ENCODE results near the gene GRPR.

Gene GRPR

DNA sequence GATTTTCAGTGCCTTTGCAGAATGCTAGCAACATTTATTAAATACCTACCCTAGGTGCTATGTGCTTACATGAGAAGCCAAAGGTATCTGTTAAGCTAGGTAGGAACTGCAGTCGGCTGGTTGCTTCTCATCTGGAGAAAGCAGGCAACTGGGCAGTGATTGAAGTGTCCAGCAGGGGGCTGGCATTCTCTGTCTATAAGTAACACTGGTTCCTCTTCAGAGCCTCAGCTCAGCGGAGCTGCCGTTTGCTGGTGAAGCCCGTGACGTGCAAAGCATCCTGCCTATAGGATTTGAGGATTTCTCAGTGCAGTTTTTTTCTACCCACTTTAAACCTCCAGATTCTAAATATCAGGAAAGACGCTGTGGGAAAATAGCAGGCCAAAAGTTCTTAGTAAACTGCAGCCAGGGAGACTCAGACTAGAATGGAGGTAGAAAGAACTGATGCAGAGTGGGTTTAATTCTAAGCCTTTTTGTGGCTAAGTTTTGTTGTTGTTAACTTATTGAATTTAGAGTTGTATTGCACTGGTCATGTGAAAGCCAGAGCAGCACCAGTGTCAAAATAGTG lies at the start of gene GRPR:
TSS of gene GRPR (plus strand) at position 344 of the 565 bp plus-strand sequence. CDS start 389 bp downstream, outside the sequence.
- peak; percentile 61 for FAIRE-seq

DNA sequence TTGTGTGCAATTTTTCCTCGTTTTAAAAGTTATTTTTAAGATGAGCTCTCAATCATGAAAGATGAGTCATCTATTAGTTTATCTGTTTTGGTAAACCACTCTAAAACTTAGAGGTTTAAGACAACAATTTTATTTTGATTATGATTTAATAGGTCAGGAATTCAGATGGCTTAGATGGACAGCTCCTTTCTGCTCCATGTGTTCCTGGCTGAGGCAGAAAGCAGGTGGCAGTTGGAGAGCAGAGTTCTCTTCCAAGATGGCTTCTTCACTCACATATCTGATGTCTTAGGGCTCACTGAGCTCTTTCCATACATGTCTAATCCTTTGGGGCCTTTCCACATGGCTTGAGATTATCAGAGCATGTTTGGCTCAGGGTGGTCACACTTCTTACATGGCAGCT lies 48.3 kb upstream of the GRPR start:
- FAIRE-seq, result no peak

DNA sequence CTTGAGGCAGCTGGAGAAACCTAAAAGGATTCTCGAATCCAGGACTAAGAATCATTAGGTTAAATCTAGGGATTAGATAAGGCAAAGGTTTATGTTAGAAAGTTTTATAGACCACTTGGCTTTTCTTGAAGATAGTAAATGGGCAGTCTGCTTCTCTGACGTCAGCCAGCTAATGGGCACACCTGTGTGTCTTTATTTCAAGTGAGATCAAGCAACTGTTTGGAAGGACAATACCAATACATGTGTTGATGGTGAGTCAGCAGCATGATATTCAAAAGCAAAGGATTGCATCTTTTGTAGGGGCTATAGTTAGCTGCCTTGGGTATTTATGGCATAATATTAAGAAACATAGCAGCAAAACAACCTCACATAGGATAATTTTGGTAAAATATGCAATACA lies 46.5 kb upstream of the GRPR start:
- FAIRE-seq, result peak; percentile 53

DNA sequence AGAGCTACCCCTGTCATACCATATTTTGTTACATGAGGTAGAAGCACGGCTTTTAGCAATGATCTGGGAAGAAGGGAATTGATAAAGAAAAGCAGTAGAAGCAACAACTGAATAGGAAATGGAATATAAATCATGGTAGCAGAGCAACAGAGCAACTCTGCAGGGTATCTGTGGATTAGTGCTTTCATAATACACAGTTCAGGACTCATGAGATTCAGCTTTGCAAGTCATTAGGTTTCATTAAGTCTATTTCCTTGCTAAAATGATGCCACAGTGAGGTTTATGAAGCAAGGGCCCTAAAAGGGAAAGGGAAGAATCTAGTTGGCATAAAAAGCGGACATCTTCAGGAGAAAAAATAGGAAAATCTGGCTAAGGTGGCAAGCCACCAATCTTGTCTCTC lies 45.6 kb upstream of the GRPR start:
- no peak for FAIRE-seq

DNA sequence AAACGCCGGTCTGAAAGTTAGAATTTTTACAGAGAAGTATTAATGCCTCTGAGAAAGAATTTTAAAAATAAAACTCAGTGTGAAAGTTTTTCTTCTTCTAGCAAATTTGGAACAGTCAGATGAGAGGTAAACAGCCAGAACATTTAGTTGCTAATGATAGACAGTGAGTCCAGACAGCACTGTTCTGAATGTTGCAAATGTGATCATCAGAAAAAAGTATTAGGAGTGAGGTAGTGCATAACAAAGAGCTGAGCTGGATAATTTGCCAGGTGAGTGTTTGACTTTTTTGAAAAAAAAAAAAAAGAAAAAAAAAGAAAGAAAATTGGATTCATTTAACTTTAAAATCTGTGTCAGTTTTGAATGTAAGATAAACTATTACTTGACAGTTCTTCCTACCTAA lies 42.0 kb upstream of the GRPR start:
- no peak for FAIRE-seq

DNA sequence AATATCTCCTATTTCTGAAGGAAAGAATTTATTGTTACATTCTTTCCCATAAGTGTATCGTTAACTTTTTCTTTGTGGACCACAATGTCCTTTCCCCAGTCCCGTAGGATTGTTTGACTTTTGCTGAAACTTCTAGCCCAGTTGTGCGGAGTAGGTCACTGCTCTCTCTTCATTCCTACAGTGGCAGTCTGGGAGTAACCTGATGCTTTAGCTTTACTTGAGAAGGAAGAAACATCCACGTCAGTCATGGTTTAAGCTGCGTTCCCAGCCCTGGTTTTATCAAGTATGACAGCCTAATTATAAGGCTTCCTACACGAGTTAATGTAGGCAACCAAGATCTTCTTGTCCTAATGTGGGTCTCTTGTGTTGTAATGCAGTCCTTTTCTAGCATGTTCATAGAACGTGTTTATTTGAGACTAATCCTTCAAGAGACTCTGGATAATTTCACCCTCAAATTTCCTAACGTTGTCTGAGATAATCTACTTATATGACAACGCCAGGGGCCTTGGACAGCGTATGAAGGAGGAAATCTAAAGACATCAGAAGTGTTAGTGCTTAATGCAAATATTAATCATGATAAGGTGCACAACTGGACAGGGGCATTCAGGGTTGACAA lies 40.8 kb upstream of the GRPR start:
- FAIRE-seq, result no peak

DNA sequence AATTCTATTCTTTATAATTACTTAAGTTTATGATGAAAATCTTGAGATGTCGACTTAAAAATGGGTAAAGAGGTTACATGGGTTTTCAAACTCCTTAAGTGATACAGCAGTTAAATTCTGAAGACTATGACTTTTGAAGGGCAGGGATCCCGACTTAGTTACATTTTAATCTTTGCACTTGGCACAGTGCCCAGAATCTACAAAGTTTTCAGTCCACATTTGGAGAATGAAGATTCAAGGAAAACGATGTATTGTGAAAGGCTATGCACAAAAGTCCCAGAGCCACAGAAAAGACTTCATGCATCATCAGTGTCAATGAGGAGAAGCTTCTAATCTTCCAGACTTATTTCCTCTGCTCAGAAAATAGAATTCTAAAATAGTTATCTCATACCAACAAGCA lies 36.3 kb upstream of the GRPR start:
- peak; percentile 84 for FAIRE-seq

DNA sequence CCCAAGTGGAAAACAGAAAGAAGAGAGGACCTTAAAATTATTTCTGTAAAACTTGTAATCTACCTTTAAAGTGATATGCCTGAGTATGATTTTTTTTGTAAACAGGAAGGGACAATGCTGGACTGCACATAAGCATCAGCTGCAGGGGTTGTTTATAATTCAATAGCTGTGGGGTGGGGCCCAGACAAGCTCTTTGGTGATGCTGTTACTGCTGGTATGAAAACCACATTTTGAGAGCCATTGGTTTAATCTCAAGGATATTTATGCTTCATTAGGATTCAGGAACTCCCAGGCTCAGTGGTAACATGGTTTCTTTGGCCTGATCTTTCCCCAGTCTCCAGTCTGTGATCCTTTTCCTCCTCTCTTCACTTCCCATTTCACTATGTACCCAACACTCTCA lies 34.3 kb upstream of the GRPR start:
- FAIRE-seq, result no peak

DNA sequence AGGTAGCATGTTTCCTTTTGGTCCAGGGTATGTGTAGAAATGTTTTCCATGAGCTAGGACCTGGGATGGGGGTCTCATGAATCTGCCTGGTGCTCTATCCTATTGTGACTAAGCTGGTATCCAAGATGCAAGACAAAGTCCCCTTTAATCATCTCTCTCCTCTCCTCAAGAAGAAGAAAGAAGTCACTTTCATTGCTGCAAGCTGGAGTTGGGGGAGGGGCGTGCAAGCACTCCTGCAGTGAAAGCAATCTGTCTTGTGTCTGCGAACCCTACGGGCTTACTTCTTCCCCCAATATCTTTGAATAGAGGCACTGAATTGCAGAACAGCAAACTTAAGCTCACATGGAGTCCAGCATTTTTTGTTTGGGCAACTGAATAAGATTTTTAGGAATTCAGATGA lies 27.2 kb upstream of the GRPR start:
- FAIRE-seq, result no peak

DNA sequence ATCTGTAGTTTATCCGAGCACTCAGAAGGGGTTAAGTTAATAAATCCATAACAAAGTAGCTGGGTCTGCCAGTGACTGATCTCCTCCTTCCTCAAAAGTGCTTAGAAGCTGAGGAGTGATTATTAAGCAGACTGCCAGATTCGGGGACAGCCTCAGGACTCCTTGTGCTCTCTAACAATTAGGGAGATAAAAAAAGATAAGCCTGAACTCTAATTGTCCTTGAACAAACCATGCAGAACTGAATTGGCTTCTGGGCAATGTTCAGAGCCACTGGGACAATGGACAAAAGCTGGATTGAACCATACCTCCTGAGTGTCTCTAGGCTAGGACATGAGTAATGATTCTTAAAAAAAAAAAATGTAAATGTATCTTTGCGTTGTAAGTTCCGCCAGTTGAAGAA lies 22.7 kb upstream of the GRPR start:
- no peak for FAIRE-seq

DNA sequence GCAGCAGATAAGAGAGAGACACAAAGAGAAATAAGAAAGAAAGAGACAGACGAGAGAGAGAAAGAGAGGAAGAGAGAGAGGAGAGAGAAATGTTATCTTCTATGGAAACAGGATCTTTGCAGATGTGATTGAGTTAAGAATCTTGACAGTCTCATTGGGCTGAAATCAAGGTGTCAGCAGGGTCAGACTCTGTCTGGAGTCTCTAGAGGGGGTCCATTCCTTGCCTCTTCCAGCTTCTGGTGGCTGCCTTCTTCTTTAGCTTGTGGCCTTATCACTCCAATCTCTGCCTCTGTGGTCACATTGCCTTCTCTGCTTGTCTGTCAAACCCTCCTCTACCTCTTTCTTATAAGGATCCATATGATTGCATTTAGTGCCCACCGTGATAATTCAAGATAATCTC lies 21.8 kb upstream of the GRPR start:
- no peak for FAIRE-seq

DNA sequence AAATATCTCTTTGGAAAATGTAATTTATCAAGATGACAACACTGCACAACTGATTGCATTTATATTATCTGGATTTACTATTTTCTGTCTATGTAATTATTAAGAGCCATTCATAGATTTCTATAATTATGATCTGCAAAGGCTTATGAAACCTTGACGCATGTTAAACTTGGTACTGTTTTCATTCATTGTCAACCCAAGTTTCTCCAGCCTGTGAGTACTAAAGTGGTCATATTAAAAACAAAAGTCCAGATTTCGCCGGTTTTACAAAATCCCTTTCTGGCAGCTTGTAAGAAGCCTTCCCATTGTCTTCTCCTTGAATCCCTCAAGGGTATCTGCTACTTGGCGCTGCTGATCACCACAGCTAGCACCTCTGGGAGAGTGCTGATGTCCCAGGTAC lies 19.7 kb upstream of the GRPR start:
- no peak for FAIRE-seq

DNA sequence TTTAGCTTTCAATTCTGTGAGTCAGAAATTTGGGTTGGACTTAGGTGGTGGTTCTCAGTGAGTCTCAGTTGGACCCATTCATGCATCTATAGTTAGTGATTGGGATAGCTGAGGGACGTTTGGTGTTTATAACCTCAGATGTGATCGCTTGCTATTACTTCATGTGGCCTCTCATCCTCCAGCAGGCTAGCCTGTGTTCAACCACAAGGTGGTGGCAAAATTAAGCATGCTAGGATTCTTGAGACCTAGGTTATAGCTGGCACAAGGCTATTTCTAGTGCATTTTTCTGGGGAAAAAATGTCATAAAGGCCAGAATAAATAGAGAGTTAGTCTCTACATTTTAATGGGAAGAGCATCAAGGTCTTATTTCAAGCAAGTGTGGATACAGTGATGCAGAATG lies 10.9 kb upstream of the GRPR start:
- FAIRE-seq, result no peak

DNA sequence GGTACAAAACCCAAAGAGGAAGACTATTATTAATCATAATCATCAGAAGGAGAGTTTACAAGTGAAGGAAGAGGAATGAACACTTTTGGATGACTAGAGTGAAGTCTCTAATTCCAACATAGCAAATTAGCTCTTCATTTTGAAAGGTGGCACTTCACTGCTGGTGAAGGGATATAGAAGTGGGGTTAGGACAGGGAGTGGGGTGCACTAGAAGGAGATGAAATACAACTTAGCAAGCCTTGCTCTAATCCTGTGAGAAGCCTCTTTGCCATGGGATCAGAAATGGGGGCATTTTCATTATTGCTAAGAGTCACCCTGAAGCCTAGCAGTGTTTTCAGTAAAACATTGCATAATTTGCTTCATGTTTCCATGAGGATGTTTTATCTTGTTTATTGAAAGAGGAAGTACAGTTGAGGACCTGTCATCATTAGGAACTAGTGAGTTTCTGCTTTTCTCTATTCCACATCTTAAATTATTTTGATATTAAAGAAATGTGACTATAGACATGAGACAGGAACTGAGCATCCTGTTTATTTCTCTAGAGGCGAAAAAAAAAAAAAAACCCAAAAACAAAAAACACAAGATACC lies 9.3 kb upstream of the GRPR start:
- FAIRE-seq, result no peak

DNA sequence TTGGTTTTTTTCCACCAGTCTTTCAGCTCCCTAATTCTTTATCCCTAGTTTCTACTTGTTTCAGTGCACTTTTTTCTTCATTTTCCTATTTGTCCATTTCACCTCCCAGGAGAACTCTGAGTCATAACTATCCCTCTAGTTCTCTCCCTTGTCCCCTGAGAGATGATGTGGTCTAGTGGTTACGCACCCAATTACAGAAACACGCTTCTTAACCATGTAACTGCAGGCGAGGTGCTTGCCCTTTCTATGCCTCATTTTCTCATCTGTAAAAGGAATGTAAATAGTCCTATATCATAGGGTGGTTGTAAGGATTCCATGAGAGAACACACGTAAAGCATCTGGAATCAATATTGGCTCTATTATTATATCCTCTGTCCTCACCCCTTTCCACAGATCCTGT lies 8.8 kb upstream of the GRPR start:
- FAIRE-seq, result no peak

DNA sequence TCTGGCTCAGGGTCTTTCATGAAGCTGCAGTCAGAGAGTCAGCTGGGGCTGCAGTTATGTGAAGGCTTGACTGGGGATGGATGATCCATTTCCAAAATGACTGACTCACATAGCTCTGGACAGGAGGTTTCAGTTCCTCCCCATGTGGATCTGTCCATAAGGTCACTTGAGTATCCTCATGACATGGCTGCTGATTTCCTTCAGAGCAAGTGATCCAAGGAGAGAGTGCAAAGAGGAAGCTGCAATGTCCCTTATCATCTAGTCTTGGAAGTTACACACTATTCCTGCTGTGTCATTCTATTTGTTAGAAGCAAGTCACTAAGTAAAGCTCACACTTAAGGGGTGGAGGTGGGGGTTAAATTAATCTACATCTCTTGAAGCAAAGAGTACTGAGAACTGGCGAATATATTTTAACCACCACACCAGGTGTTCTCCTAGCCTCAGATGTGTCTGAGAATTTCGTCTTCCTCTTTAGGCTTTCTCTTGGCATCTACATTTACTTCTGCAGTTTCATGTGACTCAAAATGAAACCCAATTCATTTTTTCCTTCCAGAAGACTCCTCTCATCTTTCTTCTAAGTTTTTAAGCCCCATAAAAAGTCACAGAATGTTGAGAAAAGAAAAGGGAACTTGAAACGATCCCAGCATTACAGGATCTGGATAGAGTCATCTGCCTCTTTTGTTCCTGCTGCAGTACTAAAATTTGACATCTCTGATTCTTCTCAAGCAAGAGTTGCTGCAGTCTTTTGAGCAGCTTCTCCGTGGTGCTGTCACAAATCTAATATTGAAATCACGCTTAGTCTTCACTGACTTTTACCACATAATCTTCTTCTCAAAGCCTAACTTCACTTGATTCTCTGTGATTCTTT lies 3.8 kb upstream of the GRPR start:
- FAIRE-seq, result no peak

DNA sequence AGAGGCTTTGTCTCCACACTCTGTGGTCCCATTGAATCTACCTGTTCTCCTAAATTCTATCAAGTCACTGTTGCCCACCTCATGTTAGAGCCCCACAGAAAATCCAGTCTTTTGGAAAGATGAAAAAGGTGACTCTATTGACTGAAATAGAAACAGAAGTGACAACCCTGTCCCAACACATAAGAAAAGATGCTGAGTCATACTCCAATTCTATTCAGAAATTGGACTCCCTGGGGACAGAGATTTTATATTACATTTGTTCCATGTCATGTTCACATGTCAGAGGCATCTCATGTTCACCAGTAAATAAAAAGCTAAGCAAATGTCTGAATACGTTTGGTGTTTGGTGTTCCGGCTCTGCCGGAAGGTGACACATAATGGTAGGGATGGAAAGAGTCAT lies 2.9 kb upstream of the GRPR start:
- no peak for FAIRE-seq

DNA sequence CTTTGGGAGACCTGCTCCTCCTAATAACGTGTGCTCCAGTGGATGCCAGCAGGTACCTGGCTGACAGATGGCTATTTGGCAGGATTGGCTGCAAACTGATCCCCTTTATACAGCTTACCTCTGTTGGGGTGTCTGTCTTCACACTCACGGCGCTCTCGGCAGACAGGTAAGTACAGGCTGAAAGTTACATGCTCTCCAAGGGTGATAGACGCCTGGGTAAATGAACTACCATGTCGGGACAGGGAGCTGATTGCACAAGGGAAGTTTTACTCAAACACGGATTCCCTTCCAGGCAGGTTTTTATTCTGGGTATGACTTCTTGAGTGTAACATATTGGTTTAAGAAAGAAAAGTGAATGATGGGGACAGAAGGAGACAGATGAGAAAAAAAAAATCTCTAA lies 836 bp downstream of the GRPR start:
- no peak for FAIRE-seq

DNA sequence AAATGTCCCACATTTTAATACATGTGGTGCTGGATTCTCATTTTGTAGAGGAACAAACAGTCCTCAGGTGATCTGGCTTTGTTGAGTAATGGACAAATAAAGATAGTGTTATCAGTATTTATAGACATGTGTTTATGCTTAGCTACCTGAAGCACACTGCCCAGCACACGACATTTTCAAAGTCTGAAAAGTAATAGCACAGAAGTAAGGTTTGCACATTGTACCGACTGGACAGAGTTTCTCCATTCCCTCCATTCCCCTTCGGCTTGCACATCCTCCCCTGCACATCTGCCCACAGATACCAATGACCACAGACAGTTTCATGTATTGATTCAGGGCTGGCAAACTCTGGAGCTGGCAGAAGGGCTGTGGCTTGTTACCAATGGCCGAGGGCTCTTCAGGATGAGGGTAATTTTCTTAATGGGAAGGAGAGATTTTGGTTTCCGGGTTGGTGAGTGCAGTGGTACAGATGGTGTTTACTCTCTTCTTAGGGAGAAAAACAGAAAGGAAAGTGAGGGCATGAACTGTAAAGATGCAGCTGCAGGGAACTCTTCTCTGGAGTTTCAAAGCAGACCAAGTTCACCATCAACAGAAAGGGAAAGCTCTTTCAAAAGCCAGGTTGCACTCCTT lies 2.3 kb downstream of the GRPR start:
- FAIRE-seq, result no peak

DNA sequence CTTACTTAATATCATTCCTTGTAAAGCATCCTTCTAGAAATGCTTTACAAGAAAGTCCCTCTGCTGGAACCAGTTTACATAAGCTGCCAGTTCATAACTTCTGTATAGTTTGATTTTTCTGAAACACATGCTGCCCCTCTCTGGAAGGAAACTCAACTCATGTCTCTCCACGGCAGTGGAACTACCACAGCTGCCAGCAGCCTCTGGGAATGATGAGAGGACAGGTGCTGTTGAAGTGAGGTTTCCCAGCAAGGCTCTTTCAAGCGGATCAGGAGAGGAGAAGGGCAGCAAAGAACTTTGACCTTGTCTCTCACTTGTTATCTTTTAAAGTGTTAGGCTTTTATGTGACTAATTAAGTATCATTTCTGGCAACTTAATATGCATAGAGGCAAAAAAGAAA lies 7.3 kb downstream of the GRPR start:
- no peak for FAIRE-seq

DNA sequence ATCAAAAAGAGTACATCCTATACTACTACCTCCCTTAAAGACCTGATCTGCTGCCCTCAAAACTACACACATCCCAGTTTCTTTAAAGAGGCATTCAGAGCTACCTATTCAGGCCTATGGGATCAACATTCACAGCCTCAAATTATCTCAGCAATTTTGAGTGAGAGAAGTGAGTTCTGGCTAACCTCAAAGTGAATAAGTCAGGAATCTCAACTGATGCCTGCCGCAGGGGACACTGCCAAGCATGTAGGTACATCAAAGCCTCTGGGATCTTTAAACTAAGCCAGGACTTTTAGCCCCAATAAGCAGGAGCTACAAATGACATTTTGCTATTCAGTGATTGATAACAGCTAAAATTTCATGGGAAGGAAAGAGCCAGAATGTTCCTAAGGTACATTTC lies 11.6 kb downstream of the GRPR start:
- no peak for FAIRE-seq

DNA sequence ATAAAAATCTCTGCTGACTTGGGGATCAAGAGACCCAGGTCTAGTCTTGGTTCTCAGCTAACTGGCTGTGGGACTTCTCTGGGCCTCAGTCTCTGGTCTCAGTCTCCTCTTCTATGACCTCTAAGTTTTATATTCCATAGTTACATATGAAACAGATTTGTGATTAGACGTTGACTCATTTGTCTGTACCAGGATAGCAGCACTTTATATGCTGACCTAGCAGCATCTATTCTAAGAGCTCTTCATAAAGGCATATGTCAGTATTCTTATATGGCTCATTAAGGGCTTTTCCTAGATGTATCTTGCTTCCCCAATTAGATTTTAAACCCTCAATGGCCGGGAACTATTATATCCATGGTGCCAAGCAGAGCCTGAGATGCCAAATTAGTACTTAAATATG lies 12.7 kb downstream of the GRPR start:
- peak; percentile 5 for FAIRE-seq

DNA sequence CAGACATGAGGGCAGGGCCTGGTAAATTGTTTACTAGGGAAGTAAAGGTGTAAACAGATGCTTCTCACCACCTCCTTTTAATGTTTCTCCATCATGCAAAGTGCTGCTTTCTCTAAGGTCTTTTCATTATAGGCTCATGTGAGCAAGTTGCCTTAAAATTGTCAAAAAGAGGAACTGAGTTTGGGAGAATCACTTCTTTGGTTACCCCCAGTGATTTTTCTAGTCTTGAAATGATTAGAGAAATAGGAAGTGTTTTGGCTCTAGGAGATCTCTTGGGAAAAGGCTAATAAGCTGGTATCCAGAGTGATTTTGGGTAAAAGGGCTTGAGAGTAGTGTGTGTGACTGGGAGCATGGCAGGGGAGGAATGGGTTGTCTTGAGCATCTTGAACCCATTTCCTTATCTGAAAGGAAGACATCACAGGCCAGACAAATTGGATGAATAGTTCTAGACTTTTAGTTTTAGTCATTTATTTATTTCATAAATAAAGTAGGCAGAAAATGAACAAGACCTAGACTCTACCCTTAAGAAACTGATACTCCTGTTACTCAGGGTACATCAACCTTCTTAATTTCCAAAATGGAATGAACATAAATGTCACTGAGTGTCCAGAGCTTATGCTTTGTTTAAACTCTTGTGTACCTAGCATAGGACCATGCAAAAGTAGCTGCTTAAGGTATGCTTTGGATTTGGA lies 14.2 kb downstream of the GRPR start:
- no peak for FAIRE-seq
